ENCODE results near the gene APOH. TPM values are rescaled to one million over a fixed set of nuclear protein-coding genes. Genes with fewer than 3 reads are reported as not detected.

APOH gene
- total and polyA plus RNA-seq, 2 of the 13 experiments (the other 11 are each of a cell fraction or from before 2014, with no cell fraction given): 4,846 to 5,748 TPM

GRCh38 chr17:66210208-66210574 lies 19.0 kb downstream of the APOH start (continued):
- TF ChIP-seq FOXC1 (CRISPR knock-in tag; IDR thresholded peaks at IDR 0.05; ENCODE audit: borderline replicate concordance) (peak; percentile 8; the same call in 1 of the 2 replicates), HNRNPK (IDR thresholded peaks at IDR 0.05; ENCODE audit: low read depth, low read length, poor library complexity, severe bottlenecking) (no peak), NR1H2 (CRISPR knock-in tag; IDR thresholded peaks at IDR 0.05; ENCODE audit: borderline replicate concordance, low read depth) (no peak), ZNF503 (CRISPR knock-in tag; IDR thresholded peaks at IDR 0.05) (0 out of 2 replicates have a peak, but pooled peaks have one; percentile 3), CENPT (CRISPR knock-in tag; IDR thresholded peaks at IDR 0.05; ENCODE audit: low read depth) (no peak), POLR2G (IDR thresholded peaks at IDR 0.05; ENCODE audit: low read depth, low read length) (peak; percentile 74), ATF2 (CRISPR knock-in tag; IDR thresholded peaks at IDR 0.05) (0 out of 2 replicates have a peak, but pooled peaks have one; percentile 24), DNMT3B (CRISPR knock-in tag; conservative IDR thresholded peaks at IDR 0.05) (no peak), ZMYM3 (CRISPR knock-in tag; IDR thresholded peaks at IDR 0.05) (no peak), SMAD3 (CRISPR knock-in tag; IDR thresholded peaks at IDR 0.05) (0 out of 2 replicates have a peak, but pooled peaks have one; percentile 16), ZNF3 (CRISPR knock-in tag; IDR thresholded peaks at IDR 0.05) (no peak), ZNF644 (CRISPR knock-in tag; IDR thresholded peaks at IDR 0.05; ENCODE audit: low read depth) (no peak), ZNF160 (CRISPR knock-in tag; IDR thresholded peaks at IDR 0.05) (0 out of 2 replicates have a peak, but pooled peaks have one; percentile 8), NONO (IDR thresholded peaks at IDR 0.05) (no peak), NONO (CRISPR knock-in tag; conservative IDR thresholded peaks at IDR 0.05) (peak; percentile 75), ATF4 (CRISPR knock-in tag; IDR thresholded peaks at IDR 0.05) (0 out of 4 replicates have a peak, but pooled peaks of 1 of the 2 experiments have one; percentile 13), TOPORS (CRISPR knock-in tag; IDR thresholded peaks at IDR 0.05) (peak; percentile 24; the same call in 1 of the 2 replicates), FOXA1 (IDR thresholded peaks at IDR 0.05) (no peak), FOXA1 (CRISPR knock-in tag; IDR thresholded peaks at IDR 0.05) (no peak), ZNF777 (CRISPR knock-in tag; IDR thresholded peaks at IDR 0.05) (0 out of 2 replicates have a peak, but pooled peaks have one; percentile 38), KLF16 (CRISPR knock-in tag; IDR thresholded peaks at IDR 0.05) (0 out of 4 replicates have a peak, but pooled peaks of 1 of the 2 experiments have one; percentile 30), ZNF878 (CRISPR knock-in tag; IDR thresholded peaks at IDR 0.05) (no peak), MBD4 (IDR thresholded peaks at IDR 0.05; ENCODE audit: borderline replicate concordance, low read length) (peak; percentile 27; the same call in 1 of the 2 replicates), SKIL (CRISPR knock-in tag; IDR thresholded peaks at IDR 0.05; ENCODE audit: borderline replicate concordance) (0 out of 2 replicates have a peak, but pooled peaks have one; percentile 23), PAF1 (CRISPR knock-in tag; IDR thresholded peaks at IDR 0.05) (peak; percentile 99; the same call in 1 of the 2 replicates), HMG20B (CRISPR knock-in tag; conservative IDR thresholded peaks at IDR 0.05) (no peak), ZNF629 (CRISPR knock-in tag; conservative IDR thresholded peaks at IDR 0.05) (no peak)

Data from HepG2 (cell line).